HG02938 (cell line): Measurements from ENCODE around the gene MPPE1.
"Not testable (repeated sequence)": the region's sequence is repeated elsewhere in the genome, so short reads cannot be mapped to it uniquely, and the experiment has no call there.

Experiments used
- ATAC-seq: cut with Tn5 transposase; IDR thresholded peaks from one replicate; pipeline ENCODE4 v1.9.1; 2021; ENCODE audit warnings: mild to moderate bottlenecking, moderate library complexity; ENCODE audit not compliant: unreplicated experiment

The MPPE1 gene

GRCh38 chr18:11925800-11926481, 17.8 kb upstream of the MPPE1 start:
- ATAC-seq: no peak

- no peak for ATAC-seq
These were observed 15.3 kb upstream of the MPPE1 start for GRCh38 chr18:11923450-11923849.

DNA sequence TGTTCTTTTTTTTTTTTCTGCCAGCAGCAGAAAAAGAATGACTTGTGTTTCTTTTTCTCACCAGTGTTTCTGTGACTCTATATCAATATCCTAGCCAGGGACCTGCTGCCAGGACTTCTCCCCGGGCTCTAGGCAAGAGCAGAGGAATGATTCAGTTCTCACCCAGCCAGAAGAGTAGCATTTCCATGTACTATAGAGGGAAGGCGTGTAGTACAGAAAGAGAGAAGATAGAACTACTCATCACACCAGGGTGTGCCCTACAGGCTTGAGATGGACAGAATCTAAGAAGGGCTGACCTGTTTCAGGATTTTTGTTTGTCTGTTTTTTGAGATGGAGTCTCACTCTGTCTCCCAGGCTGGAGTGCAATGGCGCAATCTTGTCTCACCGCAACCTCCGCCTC, 11.4 kb upstream of the MPPE1 start:
- ATAC-seq: not testable (repeated sequence)

- not testable (repeated sequence) for ATAC-seq
These were observed 8.8 kb upstream of the MPPE1 start for GRCh38 chr18:11916880-11917279.

DNA sequence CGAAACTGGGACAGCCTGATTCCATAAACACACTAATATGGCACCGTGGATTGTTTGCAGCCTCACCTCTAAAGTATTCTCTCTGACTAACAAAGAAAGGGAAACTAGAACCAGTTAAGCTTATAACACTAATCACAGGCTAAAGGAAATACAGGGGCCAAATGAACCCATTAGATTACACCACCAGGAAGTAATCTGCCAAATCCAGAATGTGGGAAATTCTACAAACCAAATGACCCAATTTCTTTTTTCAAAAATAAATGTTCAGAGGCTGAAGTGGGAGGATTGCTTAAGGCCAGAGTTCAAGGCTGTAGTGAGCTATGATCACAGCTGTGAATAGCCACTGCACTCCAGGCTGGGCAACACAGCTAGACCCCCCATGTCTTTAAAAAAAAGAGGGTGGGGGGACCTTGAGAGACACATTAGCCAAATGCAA, 1.5 kb upstream of the MPPE1 start:
- no peak for ATAC-seq

DNA sequence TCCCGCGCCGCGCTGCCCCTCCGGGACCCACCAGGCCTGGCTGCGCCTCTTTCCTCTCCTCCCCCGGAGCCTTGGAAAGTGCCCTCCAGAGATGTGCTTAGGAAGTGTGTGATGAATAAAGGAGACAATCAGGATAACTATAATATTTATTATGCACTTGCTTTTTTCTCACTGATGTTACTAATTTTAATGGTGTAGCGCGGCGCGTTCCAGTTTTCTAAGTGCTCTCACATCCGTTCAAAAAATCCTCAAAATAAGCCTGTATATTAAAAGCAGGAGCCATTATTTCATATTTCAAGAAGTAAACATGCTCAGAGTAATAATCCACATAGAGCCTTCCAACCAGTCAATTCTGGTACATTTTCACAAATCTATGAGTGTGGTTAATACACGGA, 941 bp upstream of the MPPE1 start:
- ATAC-seq: no peak

DNA sequence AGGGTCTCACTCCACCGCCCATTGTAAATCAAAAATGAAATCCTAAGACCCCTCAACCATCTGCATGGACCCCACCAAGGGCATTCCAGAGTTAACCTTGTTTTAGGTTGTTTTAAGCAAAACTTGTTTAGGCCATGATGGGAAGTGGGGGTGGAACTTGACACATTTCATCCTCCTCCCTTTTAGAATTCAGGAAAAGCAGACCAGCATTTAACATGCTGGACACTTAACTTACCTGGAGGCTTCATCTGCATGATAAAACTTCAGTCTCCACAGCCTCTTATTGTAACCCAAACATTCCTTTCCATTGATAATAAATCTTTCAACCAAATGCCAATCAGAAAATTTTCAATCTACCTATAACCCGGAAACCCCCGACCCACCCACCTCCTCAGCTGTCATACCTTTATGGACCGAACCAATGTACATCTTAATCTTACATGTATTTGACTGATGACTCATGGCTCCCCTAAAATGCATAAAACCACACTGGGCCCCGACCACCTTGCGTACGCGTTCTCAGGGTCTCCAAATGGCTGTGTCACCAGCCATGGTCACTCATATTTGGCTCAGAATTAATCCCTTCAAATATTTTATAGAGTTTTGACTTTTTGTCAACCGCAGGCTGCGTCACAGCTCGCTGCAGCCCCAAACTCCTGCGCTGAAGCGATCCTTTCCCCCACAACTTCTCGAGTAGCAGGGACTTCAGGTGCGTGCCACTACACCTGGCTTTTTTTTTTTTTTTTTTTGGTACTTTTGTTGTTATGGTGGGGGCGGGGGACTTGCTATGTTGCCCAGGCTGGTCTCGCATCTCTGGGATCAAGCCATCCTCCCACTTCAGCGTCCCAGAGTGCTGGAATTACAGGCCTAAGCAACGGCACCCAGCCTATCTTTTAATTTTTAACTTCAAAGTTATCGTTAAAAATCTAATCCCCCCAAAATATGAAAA, 917 bp downstream of the MPPE1 start:
- ATAC-seq: no peak

DNA sequence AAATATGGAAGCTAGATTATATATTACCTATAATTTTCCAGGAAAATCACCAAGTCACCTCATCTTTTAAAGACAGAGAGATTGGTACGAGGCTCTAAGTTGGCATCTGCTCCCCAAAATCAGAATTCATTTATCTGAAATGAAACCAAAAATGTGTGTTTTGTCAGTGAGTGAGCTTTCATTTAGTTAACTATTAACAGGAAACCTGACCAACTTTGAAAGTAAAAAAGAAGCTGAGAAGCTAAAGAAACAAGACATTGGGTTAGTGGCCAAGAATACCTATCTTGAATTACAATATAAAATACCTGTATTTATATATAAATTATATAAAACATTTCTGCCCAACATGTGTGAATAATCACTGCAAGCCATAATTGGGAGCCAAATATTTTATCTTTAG, 1.9 kb downstream of the MPPE1 start:
- no peak for ATAC-seq

DNA sequence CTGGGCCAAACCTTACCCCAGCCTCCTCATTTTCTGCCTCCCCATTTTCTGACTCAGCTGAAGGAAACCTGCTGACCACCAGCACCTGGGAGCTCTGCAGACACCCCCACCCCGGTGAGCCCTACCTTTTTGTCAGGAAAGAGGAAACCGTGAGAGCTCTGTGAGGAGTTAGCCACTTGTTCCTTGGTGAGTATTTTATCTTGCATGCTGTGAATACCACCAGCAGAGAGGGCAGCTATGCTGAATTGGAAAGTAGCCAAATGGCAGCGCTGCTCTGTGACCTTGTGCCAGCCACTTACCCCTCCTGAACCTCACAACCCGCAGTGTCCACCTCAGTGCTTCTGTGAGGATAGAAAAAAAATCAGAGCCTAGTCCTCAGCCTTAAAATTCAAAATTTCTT, 2.5 kb downstream of the MPPE1 start:
- no peak for ATAC-seq

DNA sequence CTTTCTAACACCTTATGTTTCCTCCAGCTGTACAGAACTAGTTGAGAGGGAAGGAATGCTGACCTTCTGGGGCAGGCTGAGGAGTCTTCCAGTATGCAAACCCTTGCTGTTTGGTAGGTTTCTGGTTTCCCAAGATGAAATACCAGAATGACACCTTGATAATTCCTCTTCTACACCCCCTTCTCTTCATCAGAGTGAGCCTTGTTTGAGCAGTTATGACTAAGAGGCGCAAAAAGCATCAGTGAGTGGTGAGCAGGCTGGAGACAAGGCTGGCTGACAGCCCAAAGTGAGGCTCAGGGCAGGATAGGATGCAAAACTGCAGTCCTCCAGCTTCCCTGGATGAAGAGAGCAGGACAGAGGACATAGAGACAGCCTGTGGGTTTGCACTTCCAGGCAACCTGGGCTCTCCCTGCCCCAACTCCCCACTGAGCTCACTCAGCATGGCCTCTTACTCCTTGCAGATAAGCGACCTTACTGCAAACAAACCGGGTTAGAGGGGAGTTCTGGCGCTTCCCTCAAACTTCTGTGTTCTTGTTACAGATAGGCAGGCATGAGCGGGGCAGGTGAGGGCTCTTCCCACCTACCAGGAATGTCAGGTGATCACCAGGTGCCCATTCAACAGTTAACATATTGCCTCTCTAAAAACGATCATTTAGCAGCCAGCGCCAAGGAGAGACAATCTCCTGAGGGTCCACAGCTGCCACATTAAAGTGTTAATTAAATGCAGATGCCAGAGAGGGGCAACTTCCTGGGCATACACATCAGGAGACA, 5.4 kb downstream of the MPPE1 start:
- no peak for ATAC-seq

- ATAC-seq: no peak
These were observed 6.2 kb downstream of the MPPE1 start for GRCh38 chr18:11901826-11902438.

DNA sequence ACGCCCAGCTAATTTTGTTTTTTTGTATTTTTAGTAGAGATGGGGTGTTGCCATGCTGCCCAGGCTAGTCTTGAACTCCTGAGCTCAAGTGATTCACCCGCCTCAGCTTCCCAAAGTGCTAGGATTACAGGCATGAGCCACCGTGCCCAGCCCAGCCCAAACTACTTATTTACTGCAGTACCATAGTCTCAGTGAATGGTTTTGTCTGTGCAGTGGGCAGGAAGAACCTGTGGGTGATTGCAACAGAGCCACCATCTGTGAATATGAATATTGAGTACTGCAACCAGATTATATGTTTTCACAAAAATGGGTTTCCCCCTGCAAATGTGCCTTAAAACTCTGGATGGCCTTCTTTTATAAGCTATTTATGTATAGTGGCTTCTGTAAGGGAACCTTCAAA, 9.1 kb downstream of the MPPE1 start:
- ATAC-seq: no peak

- ATAC-seq: no peak
These were observed 10.3 kb downstream of the MPPE1 start for GRCh38 chr18:11897781-11898180.

DNA sequence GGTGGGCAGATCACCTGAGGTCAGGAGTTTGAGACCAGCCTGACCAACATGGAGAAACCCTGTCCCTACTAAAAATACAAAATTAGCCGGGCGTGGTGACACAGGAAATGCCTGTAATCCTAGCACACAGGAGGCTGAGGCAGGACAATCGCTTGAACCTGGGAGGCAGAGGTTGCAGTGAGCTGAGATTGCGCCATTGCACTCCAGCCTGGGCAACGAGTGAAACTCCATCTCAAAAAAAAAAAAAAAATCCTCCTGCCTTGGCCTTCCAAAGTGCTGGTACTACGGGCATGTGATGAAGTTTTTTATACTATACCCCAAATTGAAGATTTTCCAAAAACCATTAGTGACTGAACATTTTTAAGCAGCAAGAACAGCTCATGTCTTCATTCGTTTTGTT, 15.7 kb downstream of the MPPE1 start:
- not testable (repeated sequence) for ATAC-seq

GRCh38 chr18:11891737-11892136, 16.4 kb downstream of the MPPE1 start:
- no peak for ATAC-seq

- no peak for ATAC-seq
These were observed 18.8 kb downstream of the MPPE1 start for GRCh38 chr18:11889284-11889683.

- no peak for ATAC-seq
These were observed 19.4 kb downstream of the MPPE1 start for GRCh38 chr18:11888726-11889125.

- ATAC-seq: no peak
These were observed 20.6 kb downstream of the MPPE1 start for GRCh38 chr18:11887328-11888128.

GRCh38 chr18:11886577-11887110, 21.5 kb downstream of the MPPE1 start:
- no peak for ATAC-seq
